Endometrial microvascular endothelial cells (primary cell): ENCODE data around the gene WDPCP. TPM values are rescaled to one million over a fixed set of nuclear protein-coding genes. Genes with fewer than 3 reads are reported as not detected.
"Not testable (repeated sequence)": the region's sequence is repeated elsewhere in the genome, so short reads cannot be mapped to it uniquely, and the experiment has no call there.

Experiments
- in situ Hi-C: cut with HindIII; loops from 2 replicates; pipeline ENCODE4 v1.10.0; 2017; ENCODE audit warnings: low sequenced_read_pairs, low pct_unique_long_range_greater_than_20kb; ENCODE audit errors: inconsistent ontology term
- total RNA-seq: library from RNA; depleted of rRNA; stranded (reverse); fragments of >200 nt; gene quantifications from one replicate; pipeline ENCODE4 v1.2.3, GENCODE V29; 2015; ENCODE audit errors: inconsistent ontology term

The WDPCP gene
- total RNA-seq, 1 donor from 2014 or later, result 3.2 TPM

DNA sequence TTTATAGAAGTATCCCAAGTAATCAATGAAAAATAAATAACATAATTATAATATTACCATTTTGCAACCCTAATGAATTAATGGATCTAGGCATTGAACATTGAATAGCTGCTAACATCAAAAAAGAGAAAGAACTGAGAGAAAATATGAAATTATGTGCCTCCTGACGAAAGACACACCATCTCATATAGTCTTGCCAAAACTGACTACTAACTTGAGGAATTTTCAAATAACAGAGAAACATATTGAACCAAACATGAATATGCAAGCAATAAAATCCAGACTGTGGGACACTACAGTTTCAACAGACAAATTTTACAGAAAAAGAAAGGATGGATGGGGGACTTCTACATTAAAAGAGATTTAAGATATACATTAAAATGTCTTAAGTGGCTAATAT, 165.7 kb downstream of the WDPCP start:
- in situ Hi-C loops, result no loop called here

DNA sequence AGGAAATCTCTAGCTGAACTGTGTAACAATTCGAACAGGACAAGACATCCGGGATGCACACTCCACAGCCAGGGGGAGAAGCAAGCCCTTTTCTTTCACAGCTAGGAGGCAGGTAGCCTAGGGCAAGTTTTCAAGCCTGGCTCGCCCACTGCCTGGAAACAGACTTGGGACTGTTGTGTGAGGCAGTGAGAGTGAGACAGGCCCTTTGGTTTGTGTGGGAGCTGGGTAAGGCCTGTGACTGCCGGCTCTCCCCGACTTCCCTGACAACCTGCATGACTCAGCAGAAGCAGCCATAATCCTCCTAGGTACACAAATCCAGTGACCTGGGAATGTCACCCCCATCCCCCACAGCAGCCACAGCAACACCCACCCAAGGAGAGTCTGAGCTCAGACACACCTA, 179.7 kb downstream of the WDPCP start:
- in situ Hi-C loops, result no loop called here

DNA sequence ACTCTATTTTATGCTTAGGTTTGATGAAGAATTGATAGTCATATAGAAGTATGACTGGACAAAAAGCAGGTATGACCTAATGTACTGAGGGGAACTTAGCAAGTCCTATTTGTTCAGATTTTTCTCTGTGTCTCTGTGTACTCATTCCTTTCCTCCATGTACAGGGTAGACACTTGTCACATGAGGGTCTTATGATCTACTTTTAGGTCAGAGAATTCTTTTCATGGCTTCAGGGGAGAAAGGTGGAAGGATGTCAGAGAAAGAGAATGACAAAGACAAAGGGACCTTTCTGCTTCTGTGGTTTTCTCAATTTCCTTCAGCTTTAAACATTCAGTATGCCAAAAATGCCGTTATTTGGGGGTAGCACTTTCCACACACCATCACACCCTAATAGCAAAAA, 181.6 kb downstream of the WDPCP start:
- in situ Hi-C loops, result no loop called here

DNA sequence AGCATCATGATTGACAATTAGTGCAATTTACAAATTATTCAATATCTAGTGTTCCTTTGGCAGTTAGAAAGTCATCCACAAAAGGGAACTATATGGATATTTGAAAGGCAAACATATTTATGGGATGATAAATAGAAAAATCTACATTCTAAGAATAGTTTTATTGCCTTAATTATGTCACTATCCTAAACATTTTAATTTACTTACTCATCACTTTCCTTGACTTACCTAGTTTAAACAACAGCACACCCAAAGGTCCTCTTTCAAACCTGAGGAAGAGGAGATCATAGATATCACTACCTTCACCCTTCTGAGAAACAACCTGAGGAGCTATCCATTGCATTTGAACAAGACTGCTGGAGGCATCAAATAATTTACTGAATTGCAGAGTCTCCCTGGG, 184.5 kb downstream of the WDPCP start:
- in situ Hi-C loops, result no loop called here

DNA sequence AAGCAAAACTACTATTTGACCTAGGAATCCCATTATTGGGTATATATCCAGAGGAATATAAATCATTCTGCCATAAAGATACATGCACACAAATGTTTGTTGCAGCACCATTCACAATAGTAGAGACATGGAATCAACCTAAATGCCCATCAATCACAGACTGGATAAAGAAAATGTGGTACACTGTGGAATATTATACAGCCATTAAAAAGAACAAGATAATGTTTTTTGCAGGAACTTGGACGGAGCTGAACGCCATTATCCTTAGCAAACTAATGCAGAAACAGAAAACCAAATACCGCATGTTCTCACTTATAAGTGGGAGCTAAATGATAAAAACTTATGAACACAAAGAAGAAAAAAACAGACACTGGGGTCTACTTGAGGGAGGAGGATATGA, 185.4 kb downstream of the WDPCP start:
- in situ Hi-C loops, result not testable (repeated sequence)

DNA sequence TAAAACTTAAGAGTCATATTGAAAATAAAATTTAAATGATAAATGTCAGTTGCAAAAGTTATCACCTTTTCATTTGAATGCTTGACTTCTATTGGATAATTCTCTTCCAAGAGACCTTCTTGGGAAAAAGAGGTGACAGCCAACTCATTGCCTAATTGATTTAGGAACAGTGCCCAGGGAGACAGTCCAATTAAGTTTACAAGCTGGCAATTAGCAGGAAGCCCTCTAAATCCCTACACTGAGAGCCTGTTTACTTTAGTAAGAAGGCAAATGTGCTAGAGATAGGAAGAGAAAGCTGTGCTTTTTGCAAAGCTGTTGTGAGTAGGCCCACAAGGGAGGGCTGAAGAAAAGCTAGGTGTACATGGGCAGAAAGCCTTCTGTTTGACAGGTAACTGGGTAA, 189.1 kb downstream of the WDPCP start:
- in situ Hi-C loops, result no loop called here

GRCh38 chr2:63379451-63379850, 208.8 kb downstream of the WDPCP start:
- in situ Hi-C loops, result no loop called here

- in situ Hi-C loops, result no loop called here
Measured at GRCh38 chr2:63378589-63378988, 209.7 kb downstream of the WDPCP start.

GRCh38 chr2:63374341-63374740, 213.9 kb downstream of the WDPCP start:
- in situ Hi-C loops, result no loop called here

- in situ Hi-C loops, result no loop called here
Measured at GRCh38 chr2:63372549-63372948, 215.7 kb downstream of the WDPCP start.

DNA sequence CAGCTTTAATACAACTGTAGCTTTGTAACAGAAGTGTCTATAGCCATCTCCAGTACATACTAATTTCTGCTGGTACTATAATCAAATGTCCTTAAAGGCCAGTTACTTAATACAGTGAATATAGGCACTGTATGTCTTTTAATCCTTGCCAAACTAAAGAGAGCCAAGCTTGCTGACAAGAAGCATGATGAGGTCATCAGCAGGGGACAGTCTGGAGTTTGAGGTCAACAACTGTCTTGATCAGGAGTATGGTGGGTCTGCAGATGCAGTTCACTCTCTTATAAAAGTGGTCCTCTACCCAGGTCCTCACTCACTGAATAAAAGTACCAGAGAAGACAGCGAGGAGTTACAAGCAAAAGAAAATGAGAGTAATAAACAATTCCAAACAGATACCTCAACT, 219.1 kb downstream of the WDPCP start:
- in situ Hi-C loops, result no loop called here

- in situ Hi-C loops, result no loop called here
Measured at GRCh38 chr2:63364866-63365265, 223.4 kb downstream of the WDPCP start.

GRCh38 chr2:63357722-63358121, 230.6 kb downstream of the WDPCP start:
- in situ Hi-C loops, result not testable (repeated sequence)

- in situ Hi-C loops, result no loop called here
Measured at GRCh38 chr2:63347361-63347760, 240.9 kb downstream of the WDPCP start.

GRCh38 chr2:63346411-63346810, 241.9 kb downstream of the WDPCP start:
- in situ Hi-C loops, result no loop called here

DNA sequence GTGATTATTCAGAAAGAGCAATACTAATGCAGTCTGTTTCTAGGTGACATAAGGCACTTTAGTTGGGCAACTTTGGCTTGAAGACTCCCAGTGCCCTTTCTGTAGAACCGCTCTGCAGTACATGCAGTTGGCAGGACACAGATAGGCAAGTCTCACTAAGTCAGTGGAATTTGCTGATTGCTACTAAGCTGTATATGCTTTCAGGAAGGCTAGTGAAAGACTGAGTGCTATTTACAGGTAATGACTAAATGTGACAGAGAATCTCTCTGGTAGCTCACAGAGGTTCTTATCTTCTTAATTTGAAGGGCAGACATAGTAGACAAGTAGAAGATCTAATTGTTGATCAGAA, 243.0 kb downstream of the WDPCP start:
- in situ Hi-C loops, result no loop called here

GRCh38 chr2:63344575-63345284, 243.5 kb downstream of the WDPCP start:
- in situ Hi-C loops, result no loop called here

GRCh38 chr2:63343397-63344109, 244.7 kb downstream of the WDPCP start:
- in situ Hi-C loops, result no loop called here

GRCh38 chr2:63340443-63340842, 247.8 kb downstream of the WDPCP start:
- in situ Hi-C loops, result no loop called here

GRCh38 chr2:63334910-63335309, 253.4 kb downstream of the WDPCP start:
- in situ Hi-C loops, result no loop called here

DNA sequence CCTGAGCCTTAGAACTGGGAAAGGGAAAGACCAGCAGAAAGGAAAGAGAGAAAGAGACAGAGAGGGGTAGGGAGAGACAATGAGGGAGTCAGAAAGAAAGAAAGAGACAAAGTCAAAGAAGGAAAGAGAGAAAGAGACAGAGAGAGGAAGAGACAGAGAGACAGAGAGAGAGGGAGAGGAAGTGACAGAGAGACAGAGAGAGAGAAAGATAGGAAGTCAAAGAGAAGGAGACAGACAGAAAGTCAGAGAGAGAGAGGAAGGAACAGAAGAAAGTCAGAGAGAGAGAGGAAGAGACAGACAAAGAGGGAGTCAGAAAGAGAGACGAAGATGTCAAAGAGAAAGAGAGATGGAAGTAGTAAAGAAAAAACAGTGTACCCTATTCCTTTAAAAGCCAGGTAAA, 261.8 kb downstream of the WDPCP start:
- in situ Hi-C loops, result no loop called here
